GM21447 (cell line): ENCODE measurements around the gene TCN1.
"Not testable (repeated sequence)": the region's sequence is repeated elsewhere in the genome, so short reads cannot be mapped to it uniquely, and the experiment has no call there.

Experiments used
- ATAC-seq: cut with Tn5 transposase; IDR thresholded peaks from one replicate; pipeline ENCODE4 v1.9.1; 2021; ENCODE audit not compliant: unreplicated experiment

TCN1 gene

GRCh38 chr11:59866397-59866796, at the start of gene TCN1:
TSS of gene TCN1 (minus strand) at chr11:59866487. CDS start at chr11:59866470, 17 bp downstream.
- ATAC-seq, result no peak

DNA sequence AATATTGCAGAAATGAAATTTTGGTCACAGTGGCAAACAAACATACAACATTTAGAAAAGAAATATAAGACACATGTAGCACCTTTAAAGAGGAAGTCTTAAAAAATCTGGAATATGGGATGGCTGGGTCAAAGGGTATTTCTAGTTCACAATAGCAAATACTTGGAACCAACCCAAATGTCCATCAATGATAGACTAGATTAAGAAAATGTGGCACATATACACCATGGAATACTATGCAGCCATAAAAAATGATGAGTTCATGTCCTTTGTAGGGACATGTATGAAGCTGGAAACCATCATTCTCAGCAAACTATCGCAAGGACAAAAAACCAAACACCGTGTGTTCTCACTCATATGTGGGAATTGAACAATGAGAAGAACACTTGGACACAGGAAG, 37.3 kb upstream of the TCN1 start:
- not testable (repeated sequence) for ATAC-seq

DNA sequence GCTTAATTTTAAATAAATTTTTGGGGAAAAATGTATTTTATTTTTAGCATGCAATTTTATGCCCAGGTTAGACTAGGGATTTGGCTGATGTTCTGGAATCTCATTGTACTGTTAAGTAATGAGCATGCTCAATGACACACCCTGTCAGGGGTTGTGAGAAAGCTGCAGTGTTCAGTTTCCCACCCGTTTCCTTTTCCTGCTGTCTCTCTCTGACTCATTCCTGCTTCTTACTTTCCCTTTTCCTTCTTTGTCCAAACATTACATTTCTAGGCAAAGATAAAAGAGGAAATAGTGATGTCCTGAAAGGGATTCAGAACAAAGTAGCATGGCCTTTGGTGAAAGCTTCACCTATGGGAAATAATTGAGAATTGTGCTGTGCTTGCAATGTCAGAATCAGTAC, 35.0 kb upstream of the TCN1 start:
- no peak for ATAC-seq

GRCh38 chr11:59900366-59901126, 34.3 kb upstream of the TCN1 start:
- no peak for ATAC-seq

DNA sequence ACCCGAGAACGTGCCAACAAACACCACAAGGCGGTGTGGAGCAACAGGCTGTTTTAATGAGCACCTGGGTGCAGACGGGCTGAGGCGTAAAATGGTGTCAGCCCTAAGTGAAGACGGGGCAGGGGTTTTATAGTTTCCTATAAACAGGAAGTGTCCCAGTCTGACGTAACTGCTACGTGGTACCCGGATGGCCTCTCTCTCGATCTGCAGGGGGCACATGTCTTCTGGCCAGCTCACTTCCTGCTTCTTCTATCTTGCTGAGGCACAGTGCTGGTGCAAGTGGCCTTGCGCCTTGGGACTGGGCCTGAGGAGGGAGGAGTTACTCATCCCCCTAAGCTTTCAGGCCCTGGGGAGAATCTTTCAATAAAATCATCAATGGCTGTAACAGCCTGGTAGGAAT, 33.2 kb upstream of the TCN1 start:
- ATAC-seq, result no peak

GRCh38 chr11:59898650-59899049, 32.4 kb upstream of the TCN1 start:
- no peak for ATAC-seq

GRCh38 chr11:59898046-59898445, 31.8 kb upstream of the TCN1 start:
- ATAC-seq, result no peak

- ATAC-seq, result no peak
Observed at GRCh38 chr11:59894616-59895015, 28.3 kb upstream of the TCN1 start.

- no peak for ATAC-seq
Observed at GRCh38 chr11:59891781-59892181, 25.5 kb upstream of the TCN1 start.

DNA sequence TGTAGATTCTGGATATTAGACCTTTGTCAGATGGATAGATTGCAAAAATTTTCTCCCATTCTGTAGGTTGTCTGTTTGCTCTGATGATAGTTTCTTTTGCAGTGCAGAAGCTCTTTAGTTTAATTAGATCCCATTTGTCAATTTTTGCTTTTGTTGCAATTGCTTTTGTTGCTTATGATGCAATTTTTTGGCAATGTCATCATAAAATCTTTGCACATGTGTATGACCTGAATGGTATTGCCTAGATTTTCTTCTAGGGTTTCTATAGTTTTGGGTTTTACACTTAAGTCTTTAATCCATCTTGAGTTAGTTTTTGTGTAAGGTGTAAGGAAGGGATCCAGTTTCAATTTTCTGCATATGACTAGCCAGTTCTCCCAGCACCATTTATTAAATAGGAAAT, 20.9 kb upstream of the TCN1 start:
- ATAC-seq, result not testable (repeated sequence)

GRCh38 chr11:59883597-59883996, 17.3 kb upstream of the TCN1 start:
- ATAC-seq, result no peak

DNA sequence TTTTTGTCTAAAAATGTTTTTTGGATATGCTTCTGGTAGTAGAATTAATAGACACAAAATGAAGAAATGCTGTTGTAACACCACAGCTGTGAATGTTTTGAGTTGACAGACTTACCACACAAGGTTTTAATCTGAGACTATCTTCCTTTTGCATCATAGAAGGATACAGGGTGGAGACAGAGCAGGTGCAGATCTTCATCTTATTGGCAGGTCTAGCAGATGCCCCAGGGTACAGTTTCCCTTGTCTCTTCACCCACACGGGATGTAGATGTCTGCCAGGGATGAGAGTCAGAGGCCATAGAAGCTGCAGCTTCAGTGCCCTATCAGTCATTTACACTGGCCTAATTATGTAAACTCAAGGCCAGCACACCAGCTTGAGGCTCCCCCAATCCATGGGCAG, 13.3 kb upstream of the TCN1 start:
- ATAC-seq, result no peak

DNA sequence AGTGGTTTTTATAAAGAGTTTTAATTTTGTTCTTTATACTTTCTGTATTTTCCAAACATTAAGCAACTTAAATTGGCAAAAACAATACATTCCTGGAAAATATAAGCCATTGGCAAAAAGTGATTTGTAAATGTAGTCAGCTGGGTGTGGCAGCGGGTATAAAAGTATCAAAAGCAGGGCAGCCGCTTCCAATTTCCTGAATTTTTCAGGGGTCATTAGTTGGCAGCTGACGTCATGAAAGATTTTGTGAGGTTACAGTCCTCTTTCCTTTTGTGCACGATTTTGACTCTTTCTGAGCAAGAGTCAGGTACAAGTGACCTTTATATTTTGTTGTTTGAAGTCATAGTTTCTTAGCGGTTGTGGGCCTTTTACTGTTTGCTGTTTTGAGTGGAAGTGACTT, 12.3 kb upstream of the TCN1 start, which contains the start of gene OOSP3:
TSS of gene OOSP3 (plus strand) at position 208 of the 400 bp plus-strand sequence. CDS start at position 235, 27 bp downstream.
- no peak for ATAC-seq

DNA sequence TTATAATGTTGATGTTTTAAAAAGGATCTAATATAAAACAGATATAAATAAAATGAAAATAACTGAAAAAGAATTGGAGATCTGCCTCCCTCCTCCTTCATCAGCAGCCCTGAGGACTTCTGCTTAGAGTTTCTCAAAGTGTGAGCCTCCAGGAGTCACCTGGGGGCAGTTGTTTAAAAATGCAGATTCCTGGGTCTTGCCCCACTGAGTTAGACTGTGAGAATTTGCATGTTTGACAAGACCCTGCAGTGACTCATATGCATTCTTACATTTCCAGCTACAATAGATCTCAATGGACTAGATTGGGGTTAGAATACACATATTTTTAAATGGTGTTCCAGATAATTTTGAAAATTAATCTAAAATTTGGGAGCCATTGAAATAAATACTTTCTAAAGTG, 11.5 kb upstream of the TCN1 start:
- ATAC-seq, result no peak

DNA sequence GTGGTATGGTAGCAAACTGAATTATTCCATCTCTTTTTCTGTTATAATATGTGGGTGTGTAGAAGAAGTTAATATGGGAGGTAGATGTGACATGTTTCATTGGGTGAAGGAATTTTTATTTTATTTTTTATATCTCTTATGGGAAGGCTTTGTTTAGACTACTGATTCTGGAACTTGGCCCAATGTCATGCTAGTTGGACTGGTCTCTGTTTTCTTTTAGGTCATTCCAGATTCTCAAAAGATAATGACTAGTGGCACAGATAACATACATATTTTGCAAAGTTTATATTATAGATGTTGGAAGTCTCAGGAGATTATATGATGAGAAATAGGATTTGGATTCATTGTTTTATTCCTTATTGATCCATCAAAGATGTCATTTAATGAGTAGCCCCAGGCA, 11.0 kb upstream of the TCN1 start:
- no peak for ATAC-seq

DNA sequence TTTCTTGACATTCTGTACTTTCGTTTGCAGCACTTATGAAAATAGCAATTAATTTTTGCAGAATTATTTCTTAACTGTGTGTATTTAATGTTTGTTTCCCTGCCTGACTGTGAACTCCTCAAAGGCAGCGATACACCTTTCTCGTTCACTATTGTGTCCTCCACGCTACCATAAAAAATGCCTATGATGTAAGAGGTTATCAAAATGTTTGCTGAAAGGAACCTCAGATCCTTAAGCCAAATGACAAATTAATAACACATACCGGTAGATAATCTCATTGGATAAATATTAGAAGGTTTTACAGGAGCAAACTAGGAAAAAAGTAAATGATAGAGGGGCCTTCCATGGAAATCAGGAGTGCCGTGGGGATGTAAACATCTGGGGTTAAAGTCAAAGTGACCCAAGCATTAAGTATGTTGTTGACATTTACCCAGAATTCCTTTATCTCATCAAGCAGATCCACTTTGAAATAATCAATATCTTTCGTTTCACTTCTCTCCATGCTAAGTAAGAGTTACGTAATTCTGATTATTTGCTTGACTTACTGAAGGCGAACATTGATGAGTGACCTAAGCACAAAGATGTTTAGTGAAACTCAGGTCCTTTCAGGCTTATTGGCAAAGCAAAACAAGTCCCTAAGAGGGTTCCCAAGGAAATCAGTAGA, 9.7 kb upstream of the TCN1 start:
- no peak for ATAC-seq

- no peak for ATAC-seq
Observed at GRCh38 chr11:59872076-59872475, 5.8 kb upstream of the TCN1 start.

- no peak for ATAC-seq
Observed at GRCh38 chr11:59867946-59868345, 1.7 kb upstream of the TCN1 start.

GRCh38 chr11:59866836-59867235, 549 bp upstream of the TCN1 start:
- ATAC-seq, result no peak

GRCh38 chr11:59865031-59865430, 1.3 kb downstream of the TCN1 start:
- no peak for ATAC-seq

DNA sequence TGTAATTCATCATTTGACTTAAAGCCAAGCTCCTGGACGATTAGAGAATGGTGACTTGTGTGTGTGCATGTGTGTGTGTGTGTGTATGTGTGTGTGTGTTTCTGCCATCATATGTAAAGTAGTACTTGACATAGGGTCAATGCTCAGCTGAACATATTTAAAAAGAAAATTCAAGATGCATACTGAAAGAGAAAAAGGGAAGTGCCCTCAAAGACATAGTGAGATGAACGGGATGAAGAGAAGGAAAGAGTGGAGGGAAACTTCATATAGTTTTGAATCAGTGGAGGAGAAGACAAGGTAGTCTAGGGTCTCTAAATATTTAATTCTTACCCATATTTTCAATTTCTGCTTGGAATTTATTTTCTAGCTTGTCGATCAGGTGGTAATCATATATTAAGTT, 4.0 kb downstream of the TCN1 start:
- no peak for ATAC-seq

DNA sequence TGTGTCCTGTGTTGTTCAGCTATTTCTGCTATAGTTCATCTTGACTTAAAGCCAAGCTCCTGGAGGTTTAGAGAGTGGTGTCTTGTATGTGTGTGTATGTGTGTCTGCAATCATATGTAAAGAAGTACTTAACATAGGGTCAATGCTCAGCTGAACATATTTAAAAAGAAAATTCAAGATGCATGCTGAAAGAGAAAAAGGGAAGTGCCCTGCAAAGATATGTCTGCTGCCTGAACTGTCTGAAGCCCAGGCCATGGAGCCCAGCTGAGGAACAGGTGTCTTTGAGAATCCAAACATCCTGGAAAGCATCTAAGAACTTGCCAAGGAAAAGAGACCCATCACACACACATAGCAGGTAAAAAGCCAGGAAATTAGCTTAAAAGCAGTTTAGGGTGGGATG, 6.6 kb downstream of the TCN1 start:
- no peak for ATAC-seq
